Measurements from ENCODE around the gene SPECC1.
"Not testable (repeated sequence)": the region's sequence is repeated elsewhere in the genome, so short reads cannot be mapped to it uniquely, and the experiment has no call there.

The SPECC1 gene

DNA sequence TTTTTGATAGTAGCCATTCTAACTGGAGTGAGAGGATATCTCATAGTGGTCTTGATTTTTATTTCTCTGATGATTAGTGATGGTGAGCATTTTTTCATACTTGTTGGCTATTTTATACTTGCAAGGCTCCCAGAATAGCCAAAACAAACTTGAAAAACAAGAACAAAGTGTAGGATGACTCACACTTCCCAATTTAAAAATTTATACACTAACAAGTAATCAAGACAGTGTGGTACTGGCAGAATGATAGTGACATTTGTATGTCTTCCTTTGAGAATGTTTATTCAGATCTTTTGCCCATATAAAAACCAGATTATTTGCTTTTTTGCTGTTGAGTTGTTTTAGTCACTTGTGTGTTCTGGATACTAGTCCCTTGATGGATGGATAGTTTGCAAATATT is 17.8 kb downstream of the SPECC1 start:
- H3K27me3 ChIP-seq (ENCODE audit: control insufficient read depth, insufficient read depth, low read length), result no peaks in the 10 kb centered on the region
- H3K4me3 ChIP-seq (ENCODE audit: low read depth, low read length), result no peak overlapping the region
- no peaks in the 10 kb centered on the region for H3K4me1 ChIP-seq (ENCODE audit: control insufficient read depth, insufficient read depth, low read length)
- H3K9ac ChIP-seq (ENCODE audit: low read depth, low read length), result no peak overlapping the region
- no peaks in the 10 kb centered on the region for H3K9me3 ChIP-seq (ENCODE audit: control insufficient read depth, insufficient read depth, low read length)
- H3K36me3 ChIP-seq (ENCODE audit: control insufficient read depth, insufficient read depth, low read length), result no peaks in the 10 kb centered on the region

DNA sequence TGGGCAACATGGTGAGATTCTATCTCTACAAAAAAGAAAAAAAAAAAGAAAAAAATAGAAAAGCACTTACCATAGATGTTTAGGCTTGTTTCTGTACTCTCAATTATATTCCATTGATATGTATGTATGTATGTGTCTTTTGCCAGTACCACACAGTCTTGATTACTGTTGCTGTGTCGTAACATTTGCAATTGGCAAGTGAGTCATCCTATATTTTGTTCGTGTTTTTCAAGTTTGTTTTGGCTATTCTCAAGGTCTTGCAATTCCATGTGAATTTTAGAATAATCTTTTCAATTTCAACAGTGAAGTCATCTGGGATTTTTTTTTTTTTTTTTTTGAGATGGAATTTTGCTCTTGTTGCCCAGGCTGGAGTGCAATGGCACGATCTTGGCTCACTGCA is 19.3 kb downstream of the SPECC1 start:
- Histone ChIP-seq H3K27me3 (ENCODE audit: control insufficient read depth, insufficient read depth, low read length) (no peaks in the 10 kb centered on the region), H3K36me3 (ENCODE audit: control insufficient read depth, insufficient read depth, low read length) (no peaks in the 10 kb centered on the region), H3K4me3 (ENCODE audit: low read depth, low read length) (no peak overlapping the region), H3K4me1 (ENCODE audit: control insufficient read depth, insufficient read depth, low read length) (no peaks in the 10 kb centered on the region), H3K9ac (ENCODE audit: low read depth, low read length) (no peak overlapping the region), H3K9me3 (ENCODE audit: control insufficient read depth, insufficient read depth, low read length) (no peaks in the 10 kb centered on the region)

DNA sequence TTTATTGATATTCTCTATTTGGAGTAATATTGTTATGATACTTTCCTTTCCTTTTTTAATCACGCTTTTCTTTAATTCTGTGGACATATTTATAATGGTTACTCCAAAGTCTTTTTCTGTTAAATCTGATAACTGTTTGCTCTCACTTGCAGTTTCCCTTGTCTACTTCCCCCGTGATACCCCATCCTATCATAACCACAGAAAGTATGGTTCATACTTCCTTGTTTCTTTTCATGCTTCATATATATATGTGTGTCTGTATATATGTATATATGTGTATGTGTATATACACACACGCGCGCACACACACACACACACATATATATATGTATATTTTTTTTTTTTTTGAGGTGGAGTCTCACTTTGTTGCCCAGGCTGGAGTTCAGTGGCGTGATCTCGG is 23.5 kb downstream of the SPECC1 start:
- no peaks in the 10 kb centered on the region for H3K36me3 ChIP-seq (ENCODE audit: control insufficient read depth, insufficient read depth, low read length)
- H3K27me3 ChIP-seq (ENCODE audit: control insufficient read depth, insufficient read depth, low read length), result no peaks in the 10 kb centered on the region
- no peaks in the 10 kb centered on the region for H3K9me3 ChIP-seq (ENCODE audit: control insufficient read depth, insufficient read depth, low read length)
- no peak overlapping the region for H3K9ac ChIP-seq (ENCODE audit: low read depth, low read length)
- H3K4me1 ChIP-seq (ENCODE audit: control insufficient read depth, insufficient read depth, low read length), result no peaks in the 10 kb centered on the region
- H3K4me3 ChIP-seq (ENCODE audit: low read depth, low read length), result no peak overlapping the region

DNA sequence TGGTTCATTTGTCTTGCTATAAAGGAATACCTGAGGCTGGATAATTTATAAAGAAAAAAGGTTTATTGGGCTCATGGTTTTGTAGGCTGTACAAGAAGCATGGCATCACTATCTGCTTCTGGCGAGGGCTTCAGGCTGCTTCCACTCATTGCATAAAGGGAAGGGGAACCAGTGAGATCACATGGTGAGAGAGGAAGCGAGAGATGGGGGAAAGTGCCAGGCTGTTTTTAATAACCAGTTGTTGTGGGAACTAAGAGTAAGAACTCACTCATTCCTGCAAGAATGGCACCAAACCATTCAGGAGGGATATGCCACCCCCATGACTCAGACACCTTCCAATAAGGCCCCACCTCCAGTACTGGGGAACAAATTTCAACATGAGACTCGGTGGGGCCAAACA is 24.3 kb downstream of the SPECC1 start:
- Histone ChIP-seq H3K4me1 (ENCODE audit: control insufficient read depth, insufficient read depth, low read length) (no peaks in the 10 kb centered on the region), H3K9me3 (ENCODE audit: control insufficient read depth, insufficient read depth, low read length) (no peaks in the 10 kb centered on the region), H3K4me3 (ENCODE audit: low read depth, low read length) (no peak overlapping the region), H3K9ac (ENCODE audit: low read depth, low read length) (no peak overlapping the region), H3K27me3 (ENCODE audit: control insufficient read depth, insufficient read depth, low read length) (no peaks in the 10 kb centered on the region), H3K36me3 (ENCODE audit: control insufficient read depth, insufficient read depth, low read length) (no peaks in the 10 kb centered on the region)

DNA sequence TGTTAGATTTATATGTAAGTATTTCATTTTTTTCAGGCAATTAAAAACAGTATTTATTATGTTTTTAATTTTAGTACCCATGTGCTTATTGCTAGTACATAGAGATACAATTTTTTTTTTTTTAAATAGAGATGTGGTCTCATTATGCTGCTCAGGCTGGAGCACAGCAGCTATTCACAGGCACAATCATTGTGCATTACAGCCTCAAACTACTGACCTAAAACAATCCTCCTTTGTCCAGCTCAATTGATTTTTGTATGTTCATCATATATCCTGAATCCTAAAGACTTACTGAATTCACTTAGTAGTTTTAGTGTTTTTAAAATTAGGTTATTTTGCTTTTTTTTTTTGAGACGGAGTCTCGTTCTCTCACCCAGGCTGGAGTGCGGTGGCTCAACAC is 26.3 kb downstream of the SPECC1 start:
- Histone ChIP-seq H3K4me3 (ENCODE audit: low read depth, low read length) (no peak overlapping the region), H3K27me3 (ENCODE audit: control insufficient read depth, insufficient read depth, low read length) (no peaks in the 10 kb centered on the region), H3K9ac (ENCODE audit: low read depth, low read length) (no peak overlapping the region), H3K9me3 (ENCODE audit: control insufficient read depth, insufficient read depth, low read length) (no peaks in the 10 kb centered on the region), H3K36me3 (ENCODE audit: control insufficient read depth, insufficient read depth, low read length) (no peaks in the 10 kb centered on the region), H3K4me1 (ENCODE audit: control insufficient read depth, insufficient read depth, low read length) (no peaks in the 10 kb centered on the region)

DNA sequence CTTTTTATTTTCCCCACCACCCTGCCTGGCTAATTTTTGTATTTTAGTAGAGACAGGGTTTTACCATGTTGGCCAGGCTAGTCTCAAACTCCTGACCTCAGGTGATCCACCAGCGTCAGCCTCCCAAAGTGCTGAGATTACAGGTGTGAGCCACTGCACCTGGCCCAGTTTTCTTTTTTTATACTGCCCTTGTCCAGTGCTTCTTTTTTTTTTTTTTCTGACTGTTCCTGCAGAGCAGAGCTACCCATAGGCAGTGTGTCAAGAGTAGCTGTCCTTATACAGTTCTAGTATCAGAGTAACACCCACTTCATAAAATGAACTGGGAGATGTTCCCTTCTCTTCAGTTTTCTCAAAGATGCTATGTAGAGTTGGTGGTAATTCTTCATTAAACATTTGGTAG is 28.1 kb downstream of the SPECC1 start:
- H3K9me3 ChIP-seq (ENCODE audit: control insufficient read depth, insufficient read depth, low read length); H3K27me3 ChIP-seq (ENCODE audit: control insufficient read depth, insufficient read depth, low read length); H3K36me3 ChIP-seq (ENCODE audit: control insufficient read depth, insufficient read depth, low read length); H3K4me1 ChIP-seq (ENCODE audit: control insufficient read depth, insufficient read depth, low read length); H3K9ac ChIP-seq (ENCODE audit: low read depth, low read length); H3K4me3 ChIP-seq (ENCODE audit: low read depth, low read length): not testable (repeated sequence)

DNA sequence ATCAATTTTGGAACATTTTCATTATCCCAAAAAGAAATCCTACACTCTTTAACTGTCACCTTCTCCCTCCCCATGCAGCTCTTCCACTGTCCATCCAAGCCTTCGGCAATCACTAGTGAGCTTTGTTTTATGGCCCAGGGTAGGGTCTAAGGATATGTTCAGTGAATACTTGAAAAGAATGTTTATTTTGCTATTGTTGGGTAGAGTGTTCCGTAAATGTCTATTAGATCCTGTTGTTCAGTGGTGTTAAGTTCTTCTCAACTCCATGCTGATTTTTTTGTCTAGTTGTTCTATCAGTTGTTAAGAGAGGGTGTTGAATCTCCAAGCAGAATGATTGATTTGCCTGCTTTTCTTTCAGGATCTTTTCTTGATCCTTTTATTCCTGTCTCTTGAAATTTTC is 29.9 kb downstream of the SPECC1 start:
- Histone ChIP-seq H3K9ac (ENCODE audit: low read depth, low read length) (no peak overlapping the region), H3K27me3 (ENCODE audit: control insufficient read depth, insufficient read depth, low read length) (no peaks in the 10 kb centered on the region), H3K9me3 (ENCODE audit: control insufficient read depth, insufficient read depth, low read length) (no peaks in the 10 kb centered on the region), H3K36me3 (ENCODE audit: control insufficient read depth, insufficient read depth, low read length) (no peaks in the 10 kb centered on the region), H3K4me3 (ENCODE audit: low read depth, low read length) (no peak overlapping the region), H3K4me1 (ENCODE audit: control insufficient read depth, insufficient read depth, low read length) (no peaks in the 10 kb centered on the region)

DNA sequence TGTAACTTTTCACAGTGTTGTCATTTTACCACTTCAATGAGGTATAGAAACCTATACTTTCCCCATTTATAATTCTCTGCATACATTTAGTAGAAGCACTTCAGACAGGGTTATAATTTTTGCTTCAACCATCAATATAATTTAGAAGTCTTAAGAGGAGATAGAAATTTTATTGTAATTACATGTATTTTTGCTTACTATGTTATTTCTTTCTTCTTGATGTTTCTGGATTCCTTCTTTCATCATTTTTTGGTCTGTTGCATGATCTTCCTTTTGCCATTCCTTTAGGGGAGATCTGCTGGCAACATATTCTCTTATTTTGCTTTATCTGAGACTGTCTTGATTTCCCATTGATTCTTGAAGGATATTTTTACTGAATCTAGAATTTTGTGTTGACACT is 31.1 kb downstream of the SPECC1 start:
- H3K27me3 ChIP-seq (ENCODE audit: control insufficient read depth, insufficient read depth, low read length), result no peaks in the 10 kb centered on the region
- no peak overlapping the region for H3K4me3 ChIP-seq (ENCODE audit: low read depth, low read length)
- no peaks in the 10 kb centered on the region for H3K36me3 ChIP-seq (ENCODE audit: control insufficient read depth, insufficient read depth, low read length)
- no peaks in the 10 kb centered on the region for H3K9me3 ChIP-seq (ENCODE audit: control insufficient read depth, insufficient read depth, low read length)
- H3K4me1 ChIP-seq (ENCODE audit: control insufficient read depth, insufficient read depth, low read length), result no peaks in the 10 kb centered on the region
- no peak overlapping the region for H3K9ac ChIP-seq (ENCODE audit: low read depth, low read length)

DNA sequence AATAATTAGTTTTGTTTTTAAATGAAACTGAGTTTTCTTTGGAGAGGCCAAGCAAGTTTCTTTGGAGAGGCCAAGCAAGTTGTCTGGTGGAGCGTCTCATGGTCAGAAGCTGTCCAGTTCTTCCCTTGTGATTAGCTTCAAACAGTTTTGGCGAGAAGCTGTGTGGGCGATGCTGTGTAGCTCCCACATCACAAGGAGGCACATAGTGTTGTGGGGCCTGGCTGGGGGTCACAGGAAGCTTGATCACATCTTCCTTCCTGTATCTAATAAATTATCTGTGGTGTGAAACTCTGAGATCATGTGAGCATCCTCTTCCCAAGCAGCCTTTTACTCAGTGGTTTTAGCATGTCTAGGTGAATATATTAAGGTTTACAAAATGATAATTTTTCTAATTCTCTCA is 33.9 kb downstream of the SPECC1 start:
- no peaks in the 10 kb centered on the region for H3K9me3 ChIP-seq (ENCODE audit: control insufficient read depth, insufficient read depth, low read length)
- no peak overlapping the region for H3K4me3 ChIP-seq (ENCODE audit: low read depth, low read length)
- H3K36me3 ChIP-seq (ENCODE audit: control insufficient read depth, insufficient read depth, low read length), result no peaks in the 10 kb centered on the region
- H3K4me1 ChIP-seq (ENCODE audit: control insufficient read depth, insufficient read depth, low read length), result no peaks in the 10 kb centered on the region
- no peaks in the 10 kb centered on the region for H3K27me3 ChIP-seq (ENCODE audit: control insufficient read depth, insufficient read depth, low read length)
- H3K9ac ChIP-seq (ENCODE audit: low read depth, low read length), result no peak overlapping the region

DNA sequence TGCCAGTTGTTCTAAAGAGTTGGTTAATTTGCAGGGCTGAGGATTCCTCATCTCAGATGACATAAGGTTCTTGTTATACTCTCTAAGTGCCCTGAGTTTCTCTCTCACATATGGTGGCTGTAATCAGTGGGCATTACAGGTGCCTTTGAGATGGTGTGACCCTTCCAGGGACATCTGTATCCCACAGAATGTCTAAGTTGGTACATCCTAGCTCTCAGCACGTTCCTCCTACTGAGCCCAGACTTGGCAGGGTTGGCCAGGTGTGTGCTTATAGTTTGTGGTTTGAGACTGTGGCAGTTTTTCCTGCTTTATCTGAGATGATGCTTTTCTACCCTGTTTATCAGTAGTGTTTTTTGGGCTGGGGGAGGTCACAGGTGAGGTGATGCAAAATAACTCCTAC is 36.3 kb downstream of the SPECC1 start:
- H3K27me3 ChIP-seq (ENCODE audit: control insufficient read depth, insufficient read depth, low read length), result no peaks in the 10 kb centered on the region
- no peaks in the 10 kb centered on the region for H3K9me3 ChIP-seq (ENCODE audit: control insufficient read depth, insufficient read depth, low read length)
- H3K4me3 ChIP-seq (ENCODE audit: low read depth, low read length), result no peak overlapping the region
- H3K9ac ChIP-seq (ENCODE audit: low read depth, low read length), result no peak overlapping the region
- no peaks in the 10 kb centered on the region for H3K36me3 ChIP-seq (ENCODE audit: control insufficient read depth, insufficient read depth, low read length)
- no peaks in the 10 kb centered on the region for H3K4me1 ChIP-seq (ENCODE audit: control insufficient read depth, insufficient read depth, low read length)

DNA sequence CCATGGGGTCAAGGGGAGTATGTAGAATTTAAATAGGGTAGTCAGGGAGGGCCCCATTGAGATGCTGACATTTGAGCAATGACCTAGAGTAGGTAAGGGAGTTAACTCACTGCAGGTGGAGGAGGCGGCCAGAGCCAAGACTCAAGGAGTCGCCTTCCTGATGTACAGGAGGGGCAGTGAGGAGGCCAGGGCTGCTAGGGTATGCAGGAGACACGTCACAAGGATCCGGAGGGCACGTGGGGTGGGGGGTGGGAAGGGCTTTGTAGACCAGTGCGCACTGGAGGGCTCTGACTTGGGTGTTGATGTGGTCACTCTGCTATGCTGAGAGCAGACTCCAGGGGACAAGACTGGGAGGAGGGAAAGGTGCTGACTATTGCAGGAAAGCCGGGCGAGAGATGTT is 37.5 kb downstream of the SPECC1 start:
- Histone ChIP-seq H3K4me3 (ENCODE audit: low read depth, low read length) (no peak overlapping the region), H3K9me3 (ENCODE audit: control insufficient read depth, insufficient read depth, low read length) (no peaks in the 10 kb centered on the region), H3K36me3 (ENCODE audit: control insufficient read depth, insufficient read depth, low read length) (no peaks in the 10 kb centered on the region), H3K9ac (ENCODE audit: low read depth, low read length) (no peak overlapping the region), H3K4me1 (ENCODE audit: control insufficient read depth, insufficient read depth, low read length) (no peaks in the 10 kb centered on the region), H3K27me3 (ENCODE audit: control insufficient read depth, insufficient read depth, low read length) (no peaks in the 10 kb centered on the region)

DNA sequence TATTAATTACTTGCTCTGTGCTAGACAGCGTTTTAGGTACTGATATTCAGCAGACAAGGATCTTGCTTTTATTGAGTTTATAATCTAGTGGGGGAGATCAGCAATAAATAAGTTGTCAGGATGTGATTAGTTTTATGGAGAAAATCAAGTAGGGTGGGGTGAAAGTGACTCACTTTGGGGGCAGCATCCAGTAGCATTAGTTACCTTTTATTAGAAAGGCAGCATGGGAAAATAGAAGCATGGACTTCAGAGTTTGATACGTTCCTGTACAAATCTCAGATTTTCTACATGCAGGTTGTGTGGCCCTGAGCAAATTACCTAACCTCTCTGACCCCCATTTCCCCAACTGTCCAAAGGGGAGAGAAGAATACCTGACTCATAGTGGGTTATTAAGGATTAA is 42.5 kb downstream of the SPECC1 start:
- Histone ChIP-seq H3K4me1 (ENCODE audit: control insufficient read depth, insufficient read depth, low read length) (no peaks in the 10 kb centered on the region), H3K9ac (ENCODE audit: low read depth, low read length) (no peak overlapping the region), H3K36me3 (ENCODE audit: control insufficient read depth, insufficient read depth, low read length) (no peaks in the 10 kb centered on the region), H3K4me3 (ENCODE audit: low read depth, low read length) (no peak overlapping the region), H3K9me3 (ENCODE audit: control insufficient read depth, insufficient read depth, low read length) (no peaks in the 10 kb centered on the region), H3K27me3 (ENCODE audit: control insufficient read depth, insufficient read depth, low read length) (no peaks in the 10 kb centered on the region)

DNA sequence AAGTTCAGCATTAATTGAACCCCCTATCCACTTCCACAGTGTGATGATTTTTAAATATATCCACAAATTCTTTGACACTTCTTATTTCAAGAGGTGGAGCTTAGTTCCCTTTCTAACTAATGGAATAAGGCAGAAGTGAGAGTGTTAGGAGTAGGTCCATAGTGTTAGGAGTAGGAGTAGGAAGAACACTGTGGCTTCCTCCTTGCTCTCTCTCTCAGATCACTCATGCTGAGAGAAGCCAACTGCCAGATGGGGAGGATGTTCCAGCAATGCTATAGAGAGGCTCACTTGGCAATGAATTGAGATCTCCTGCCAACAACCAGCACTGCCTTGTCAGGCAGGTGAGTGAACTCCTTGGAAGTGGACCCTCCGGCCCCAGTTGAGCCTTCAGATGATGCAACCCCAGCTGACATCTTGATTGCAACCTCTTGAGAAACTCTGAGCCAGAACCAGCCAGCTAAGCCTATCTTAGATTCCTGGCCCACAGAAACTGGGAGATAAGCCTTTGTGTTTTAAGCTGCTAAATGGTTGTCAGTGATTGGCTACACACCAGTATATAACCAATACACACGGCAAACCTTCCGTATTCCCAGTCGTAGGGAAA is 44.3 kb downstream of the SPECC1 start:
- no peak overlapping the region for H3K4me3 ChIP-seq (ENCODE audit: low read depth, low read length)
- H3K36me3 ChIP-seq (ENCODE audit: control insufficient read depth, insufficient read depth, low read length), result no peaks in the 10 kb centered on the region
- H3K9ac ChIP-seq (ENCODE audit: low read depth, low read length), result no peak overlapping the region
- H3K9me3 ChIP-seq (ENCODE audit: control insufficient read depth, insufficient read depth, low read length), result no peaks in the 10 kb centered on the region
- H3K27me3 ChIP-seq (ENCODE audit: control insufficient read depth, insufficient read depth, low read length), result no peaks in the 10 kb centered on the region
- no peaks in the 10 kb centered on the region for H3K4me1 ChIP-seq (ENCODE audit: control insufficient read depth, insufficient read depth, low read length)

Data from iPS-15b (cell line).